ENCODE data around the gene STEAP3. TPM values are rescaled to one million over a fixed set of nuclear protein-coding genes. Genes with fewer than 3 reads are reported as not detected.

STEAP3 gene
- total and polyA plus RNA-seq, 2 donors (not counting 1 experiment from before 2014, with no cell fraction given), result 1.1 to 1.6 TPM

DNA sequence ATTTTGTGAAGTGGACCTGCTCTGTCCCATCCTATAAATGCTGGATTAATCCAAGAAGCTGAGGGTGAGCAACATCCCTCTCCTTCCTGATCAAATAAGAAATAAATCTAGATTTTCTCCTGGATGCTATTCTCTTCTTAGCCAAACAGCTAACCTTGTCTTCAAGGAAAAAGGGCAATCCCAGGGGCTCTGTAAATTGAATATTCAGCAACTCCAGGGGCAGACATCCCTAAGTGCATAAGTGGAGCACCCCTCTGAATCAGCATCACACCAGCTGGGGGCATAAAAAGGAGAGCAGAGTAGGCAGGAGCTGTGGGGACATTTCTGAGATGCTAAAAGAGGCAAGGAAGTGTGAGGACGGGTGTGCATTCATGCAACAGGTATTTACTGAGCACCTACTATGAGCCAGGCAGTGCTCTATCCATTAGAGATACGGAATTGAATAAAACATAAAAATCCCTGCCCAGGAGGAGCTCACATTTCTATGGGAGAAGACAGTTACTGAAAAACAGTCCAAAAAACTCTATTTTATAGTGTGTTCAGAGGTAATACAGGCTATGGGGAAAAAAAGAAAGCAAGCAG, 2.8 kb upstream of the STEAP3 start:
- Histone ChIP-seq H3K9ac (ENCODE audit: low read length) (no peak overlapping the region), H3K27me3 (replicated peaks in 1 of 4; ENCODE audit: control extremely low read depth in 1 of 4, control insufficient read depth in 3 of 4, insufficient read depth in 4 of 4, low read length in 3 of 4) (peaks cover 0 to 30% (median 6%) of the 10 kb centered on the region in 4 experiments), H4K20me1 (ENCODE audit: control insufficient read depth, insufficient read depth, low read length, poor library complexity, severe bottlenecking) (no peaks in the 10 kb centered on the region), H3K4me3 (ENCODE audit: control extremely low read depth in 1 of 5, extremely low read depth in 1 of 5, insufficient read depth in 1 of 5, low read depth in 2 of 5, low read length in 4 of 5) (no peak overlapping the region), H3K36me3 (replicated peaks in 1 of 2; ENCODE audit: control extremely low read depth in 1 of 2, control insufficient read depth in 1 of 2, extremely low read depth in 1 of 2, insufficient read depth in 2 of 2, low read length in 1 of 2) (no peaks in the 10 kb centered on the region), H3K9me3 (ENCODE audit: control extremely low read depth in 1 of 3, control insufficient read depth in 2 of 3, insufficient read depth in 1 of 3, low read length in 2 of 3) (peaks cover 0 to 4% (median 0%) of the 10 kb centered on the region in 3 donors), H3K27ac (ENCODE audit: low read length in 2 of 2) (no peak overlapping the region), H3K4me2 (replicated peaks; ENCODE audit: low read depth, low read length, poor library complexity, severe bottlenecking) (no peak overlapping the region), H3K79me2 (ENCODE audit: control insufficient read depth, insufficient read depth, low read length) (no peaks in the 10 kb centered on the region), H2AFZ (ENCODE audit: insufficient read depth, low read depth, low read length, poor library complexity, severe bottlenecking) (no peak overlapping the region), H3K4me1 (ENCODE audit: control insufficient read depth in 2 of 2, insufficient read depth in 2 of 2, low read length in 2 of 2) (peaks cover 6 to 13% of the 10 kb centered on the region in 2 donors)
- ChIA-PET POLR2A (no interaction called here), CTCF (no interaction called here)
- no CpG with 5 or more reads among the region's 2 CpGs for WGBS (ENCODE audit: insufficient coverage)
- H3K4me3 Mint-ChIP-seq, result peak overlapping the region; percentile 1
- DNase-seq, result no peak
- no peaks in the 10 kb centered on the region for H3K9me3 Mint-ChIP-seq (ENCODE audit: insufficient read depth)
- intact Hi-C loops (cut with micrococcal nuclease), result loop anchor here (5.0 kb wide), 2 partner anchors 146 to 256 kb away; partner anchors contain the start of genes C2orf76 and DBI
- H3K4me1 Mint-ChIP-seq, result peaks cover 6% of the 10 kb centered on the region
- no peak for TF ChIP-seq EZH2 (IDR thresholded peaks at IDR 0.05; ENCODE audit: borderline replicate concordance, insufficient read depth, low read depth, low read length, poor library complexity, severe bottlenecking)
- TF ChIP-seq, protein P1, sequence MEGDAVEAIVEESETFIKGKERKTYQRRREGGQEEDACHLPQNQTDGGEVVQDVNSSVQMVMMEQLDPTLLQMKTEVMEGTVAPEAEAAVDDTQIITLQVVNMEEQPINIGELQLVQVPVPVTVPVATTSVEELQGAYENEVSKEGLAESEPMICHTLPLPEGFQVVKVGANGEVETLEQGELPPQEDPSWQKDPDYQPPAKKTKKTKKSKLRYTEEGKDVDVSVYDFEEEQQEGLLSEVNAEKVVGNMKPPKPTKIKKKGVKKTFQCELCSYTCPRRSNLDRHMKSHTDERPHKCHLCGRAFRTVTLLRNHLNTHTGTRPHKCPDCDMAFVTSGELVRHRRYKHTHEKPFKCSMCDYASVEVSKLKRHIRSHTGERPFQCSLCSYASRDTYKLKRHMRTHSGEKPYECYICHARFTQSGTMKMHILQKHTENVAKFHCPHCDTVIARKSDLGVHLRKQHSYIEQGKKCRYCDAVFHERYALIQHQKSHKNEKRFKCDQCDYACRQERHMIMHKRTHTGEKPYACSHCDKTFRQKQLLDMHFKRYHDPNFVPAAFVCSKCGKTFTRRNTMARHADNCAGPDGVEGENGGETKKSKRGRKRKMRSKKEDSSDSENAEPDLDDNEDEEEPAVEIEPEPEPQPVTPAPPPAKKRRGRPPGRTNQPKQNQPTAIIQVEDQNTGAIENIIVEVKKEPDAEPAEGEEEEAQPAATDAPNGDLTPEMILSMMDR (IDR thresholded peaks at IDR 0.05), result no peak
- peaks cover 33% of the 10 kb centered on the region for H3K27me3 Mint-ChIP-seq
- no peak for ATAC-seq (ENCODE audit: low read depth)
- no peak overlapping the region for H3K27ac Mint-ChIP-seq

DNA sequence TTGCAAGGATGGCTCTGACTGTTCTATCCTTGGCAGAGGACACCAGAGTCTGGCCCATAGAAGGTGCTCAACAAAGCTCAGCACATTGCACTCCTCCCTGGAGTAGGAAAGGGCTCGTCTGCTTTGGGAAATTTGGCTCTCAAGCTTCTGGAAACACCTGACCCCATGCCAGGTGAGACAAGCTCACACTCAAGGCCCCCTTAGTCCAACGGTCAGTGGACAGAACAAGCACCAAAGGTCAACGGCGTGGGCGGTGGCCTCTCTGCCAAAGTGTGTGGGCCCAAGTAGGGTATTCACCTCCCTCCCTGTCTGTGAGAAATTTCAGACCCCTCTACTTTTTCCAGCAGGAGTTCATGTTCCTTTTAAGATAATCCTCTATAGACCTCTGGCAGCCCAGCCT, 2.0 kb upstream of the STEAP3 start:
- no peaks in the 10 kb centered on the region for H3K9me3 Mint-ChIP-seq (ENCODE audit: insufficient read depth)
- peaks cover 6 to 13% of the 10 kb centered on the region in 2 donors for H3K4me1 ChIP-seq (ENCODE audit: control insufficient read depth in 2 of 2, insufficient read depth in 2 of 2, low read length in 2 of 2)
- no peak overlapping the region for H3K4me3 Mint-ChIP-seq
- DNase-seq (no peak), ATAC-seq (ENCODE audit: low read depth) (no peak)
- H3K9me3 ChIP-seq (ENCODE audit: control extremely low read depth in 1 of 3, control insufficient read depth in 2 of 3, insufficient read depth in 1 of 3, low read length in 2 of 3), result peaks cover 0 to 4% (median 0%) of the 10 kb centered on the region in 3 donors
- POLR2A ChIA-PET, result no interaction called here
- TF ChIP-seq, protein P1 (IDR thresholded peaks at IDR 0.05), result no peak
- no peak for TF ChIP-seq EZH2 (IDR thresholded peaks at IDR 0.05; ENCODE audit: borderline replicate concordance, insufficient read depth, low read depth, low read length, poor library complexity, severe bottlenecking)
- intact Hi-C loops (cut with micrococcal nuclease), result loop anchor here (5.0 kb wide), 2 partner anchors 146 to 256 kb away; partner anchors contain the start of genes C2orf76 and DBI
- H4K20me1 ChIP-seq (ENCODE audit: control insufficient read depth, insufficient read depth, low read length, poor library complexity, severe bottlenecking), result no peaks in the 10 kb centered on the region
- no peaks in the 10 kb centered on the region for H3K79me2 ChIP-seq (ENCODE audit: control insufficient read depth, insufficient read depth, low read length)
- H3K4me2 ChIP-seq (replicated peaks; ENCODE audit: low read depth, low read length, poor library complexity, severe bottlenecking), result no peak overlapping the region
- peaks cover 6% of the 10 kb centered on the region for H3K4me1 Mint-ChIP-seq
- H3K27me3 ChIP-seq (replicated peaks in 1 of 4; ENCODE audit: control extremely low read depth in 1 of 4, control insufficient read depth in 3 of 4, insufficient read depth in 4 of 4, low read length in 3 of 4), result peaks cover 0 to 30% (median 6%) of the 10 kb centered on the region in 4 experiments
- 72% methylated on average over 5 of the region's 5 CpGs for WGBS (ENCODE audit: insufficient coverage)
- no peaks in the 10 kb centered on the region for H3K36me3 ChIP-seq (replicated peaks in 1 of 2; ENCODE audit: control extremely low read depth in 1 of 2, control insufficient read depth in 1 of 2, extremely low read depth in 1 of 2, insufficient read depth in 2 of 2, low read length in 1 of 2)
- CTCF ChIA-PET, result no interaction called here
- H3K9ac ChIP-seq (ENCODE audit: low read length), result no peak overlapping the region
- no peak overlapping the region for H3K4me3 ChIP-seq (ENCODE audit: control extremely low read depth in 1 of 5, extremely low read depth in 1 of 5, insufficient read depth in 1 of 5, low read depth in 2 of 5, low read length in 4 of 5)
- no peak overlapping the region for H3K27ac Mint-ChIP-seq
- no peak overlapping the region for H3K27ac ChIP-seq (ENCODE audit: low read length in 2 of 2)
- peaks cover 33% of the 10 kb centered on the region for H3K27me3 Mint-ChIP-seq
- no peak overlapping the region for H2AFZ ChIP-seq (ENCODE audit: insufficient read depth, low read depth, low read length, poor library complexity, severe bottlenecking)

Measured in B cell (primary cell).